SK-N-SH (cell line): ENCODE measurements around the gene CERS6. TPM values are rescaled to one million over a fixed set of nuclear protein-coding genes. Genes with fewer than 3 reads are reported as not detected.
"Not testable (repeated sequence)": the region's sequence is repeated elsewhere in the genome, so short reads cannot be mapped to it uniquely, and the experiment has no call there.

Experiments used
- CTCF ChIA-PET: fragments of 300-600, 350-600 bp; formaldehyde crosslinking; extraction: SDS; loops from one replicate; lab custom pipeline; 2021; lab: Yijun Ruan, JAX
- POLR2A ChIA-PET: fragments of 350-600 bp; sonication (Branson Sonifier 250); formaldehyde crosslinking; extraction: SDS; loops from one replicate; lab custom pipeline; 2020; ENCODE audit warnings: antibody characterized with exemption, inconsistent platforms; lab: Yijun Ruan, JAX
- DNase-seq: peaks from one replicate; pipeline ENCODE4 v3.0.0; 2012
- H2AFZ ChIP-seq: fragments of 200-600 bp; sonication (generic); 2 replicates; pipeline ENCODE4 v1.8.1; 2016; ENCODE audit warnings: antibody characterized with exemption, mild to moderate bottlenecking, low read depth
- H3F3A ChIP-seq: fragments of 200-600 bp; sonication (generic); replicated peaks from 2 replicates; pipeline ENCODE3; 2016; ENCODE audit warnings: antibody characterized with exemption, mild to moderate bottlenecking; ENCODE audit not compliant: insufficient read depth
- H3K27ac ChIP-seq, 2 experiments: fragments of 200-500 bp in 1 of 2; fragments of 200-600 bp in 1 of 2; sonication (Bioruptor generic) in 1 of 2; sonication (generic), shearing (Covaris generic) in 1 of 2; 2 replicates each; pipeline versions ENCODE4 v1.5.1 to v1.6.1; 2014 to 2016; ENCODE audit warnings: low read depth in 2 of 2, inconsistent platforms in 1 of 2, low read length in 1 of 2, mild to moderate bottlenecking in 1 of 2, mixed read lengths in 1 of 2
- H3K27me3 ChIP-seq: fragments of 200-600 bp; sonication (generic), shearing (Covaris generic); 2 replicates; pipeline ENCODE4 v1.6.1; 2016; ENCODE audit warnings: mixed run types; ENCODE audit not compliant: insufficient read depth
- H3K36me3 ChIP-seq, 2 experiments: fragments of 200-500 bp in 1 of 2; fragments of 200-600 bp in 1 of 2; sonication (Bioruptor generic) in 1 of 2; sonication (generic) in 1 of 2; replicated peaks in 1 of 2; 2 replicates each; pipeline versions ENCODE3 to v1.5.1; 2014 to 2016; ENCODE audit warnings: low read length in 1 of 2, mild to moderate bottlenecking in 1 of 2; ENCODE audit not compliant: insufficient read depth in 2 of 2, control insufficient read depth in 1 of 2
- H3K4me1 ChIP-seq, 2 experiments: fragments of 200-500 bp in 1 of 2; fragments of 200-600 bp in 1 of 2; sonication (Bioruptor generic) in 1 of 2; sonication (generic), shearing (Covaris generic) in 1 of 2; 2 replicates each; pipeline versions ENCODE4 v1.5.1 to v1.6.1; 2014 to 2016; ENCODE audit warnings: low read depth in 1 of 2, low read length in 1 of 2, mixed run types in 1 of 2; ENCODE audit not compliant: insufficient read depth in 2 of 2, control insufficient read depth in 1 of 2
- H3K4me2 ChIP-seq: fragments of 200-600 bp; sonication (generic), shearing (Covaris generic); 2 replicates; pipeline ENCODE4 v1.6.1; 2017; ENCODE audit warnings: mixed run types
- H3K4me3 ChIP-seq, 2 experiments: fragments of 200-500 bp in 1 of 2; fragments of 200-600 bp in 1 of 2; sonication (Bioruptor generic) in 1 of 2; sonication (generic), shearing (Covaris generic) in 1 of 2; 2 replicates each; pipeline versions ENCODE4 v1.5.1 to v1.8.1; 2014 to 2016; ENCODE audit warnings: low read depth in 2 of 2, inconsistent platforms in 1 of 2, low read length in 1 of 2, mild to moderate bottlenecking in 1 of 2, mixed read lengths in 1 of 2, moderate library complexity in 1 of 2
- H3K79me2 ChIP-seq: fragments of 200-600 bp; sonication (generic); 2 replicates; pipeline ENCODE4 v1.8.1; 2017; ENCODE audit warnings: mild to moderate bottlenecking; ENCODE audit not compliant: insufficient read depth
- H3K9ac ChIP-seq: fragments of 200-600 bp; sonication (generic); 2 replicates; pipeline ENCODE4 v1.6.1; 2017; ENCODE audit warnings: mixed run types
- H3K9me2 ChIP-seq: fragments of 200-600 bp; sonication (generic); 2 replicates; pipeline ENCODE4 v1.6.1; 2017; ENCODE audit warnings: mixed run types
- H3K9me3 ChIP-seq: fragments of 200-600 bp; sonication (generic); 2 replicates; pipeline ENCODE4 v1.6.1; 2017; ENCODE audit warnings: mixed run types, mild to moderate bottlenecking, moderate library complexity
- H4K20me1 ChIP-seq: fragments of 200-600 bp; sonication (generic); 2 replicates; pipeline ENCODE4 v1.6.1; 2017; ENCODE audit warnings: mild to moderate bottlenecking, mixed run types; ENCODE audit not compliant: insufficient read depth
- ELF1 ChIP-seq: IDR thresholded peaks from 2 replicates; pipeline ENCODE4 v1.4.0; 2012
- EZH2phosphoT487 ChIP-seq: fragments of 200-600 bp; sonication (generic); IDR thresholded peaks from 2 replicates; pipeline ENCODE4 v1.6.1; 2017; ENCODE audit warnings: low read depth, mixed run types, mild to moderate bottlenecking, antibody characterized with exemption, moderate library complexity, borderline replicate concordance
- FOSL2 ChIP-seq: IDR thresholded peaks from 2 replicates; pipeline ENCODE4 v1.4.0; 2012; ENCODE audit warnings: low read depth, mild to moderate bottlenecking, moderate library complexity, borderline replicate concordance
- FOXJ3 ChIP-seq: sonication (generic); formaldehyde crosslinking; IDR thresholded peaks from 2 replicates; pipeline ENCODE4 v1.5.1; 2020; ENCODE audit warnings: mild to moderate bottlenecking, missing genetic modification reagents
- GATA2 ChIP-seq: sonication (generic); formaldehyde crosslinking; IDR thresholded peaks from 2 replicates; pipeline ENCODE4 v1.5.0; 2020; ENCODE audit warnings: mild to moderate bottlenecking, missing genetic modification reagents
- JUND ChIP-seq: IDR thresholded peaks from 2 replicates; pipeline ENCODE4 v1.4.0; 2012
- MEF2A ChIP-seq: IDR thresholded peaks from 2 replicates; pipeline ENCODE4 v1.4.0; 2012; ENCODE audit warnings: low read depth, borderline replicate concordance
- POLR2AphosphoS5 ChIP-seq: IDR thresholded peaks from 2 replicates; pipeline ENCODE4 v1.6.1; 2012; ENCODE audit warnings: low read depth, low read length
- SIN3A ChIP-seq: IDR thresholded peaks from 2 replicates; pipeline ENCODE4 v1.6.1; 2012; ENCODE audit warnings: low read depth, mild to moderate bottlenecking, low read length, moderate library complexity, borderline replicate concordance
- SMC3 ChIP-seq: IDR thresholded peaks from 2 replicates; pipeline ENCODE4 v1.6.1; 2012; ENCODE audit warnings: low read depth, low read length, improper control_type of control experiment
- TEAD4 ChIP-seq: IDR thresholded peaks from 2 replicates; pipeline ENCODE4 v1.4.0; 2012; ENCODE audit warnings: mild to moderate bottlenecking, borderline replicate concordance; ENCODE audit not compliant: insufficient read depth
- WGBS: methylation state at CpG from one replicate; pipeline ENCODE4 v1.1.6; 2017; ENCODE audit warnings: low lambda C conversion rate; 5-methylcytosine and 5-hydroxymethylcytosine counted together
- polyA plus RNA-seq, 3 experiments: library from polyadenylated mRNA; depleted of rRNA; stranded (reverse); fragments of >200 nt; gene quantifications; 2 replicates each; pipeline ENCODE4 v1.2.3, GENCODE V29; 2012
- TF ChIP-seq, protein P1 (sequence below): fragments of 200-600 bp; sonication (generic); IDR thresholded peaks from 2 replicates; pipeline ENCODE4 v1.6.1; 2017; ENCODE audit warnings: antibody characterized with exemption, mild to moderate bottlenecking, moderate library complexity
- TF ChIP-seq, protein P2 (sequence below): IDR thresholded peaks from 2 replicates; pipeline ENCODE4 v1.4.0; 2012; ENCODE audit warnings: low read depth

Gene CERS6
- polyA plus RNA-seq, 1 of the 3 experiments (the other 2 are of a cell fraction): 1.8 TPM

DNA sequence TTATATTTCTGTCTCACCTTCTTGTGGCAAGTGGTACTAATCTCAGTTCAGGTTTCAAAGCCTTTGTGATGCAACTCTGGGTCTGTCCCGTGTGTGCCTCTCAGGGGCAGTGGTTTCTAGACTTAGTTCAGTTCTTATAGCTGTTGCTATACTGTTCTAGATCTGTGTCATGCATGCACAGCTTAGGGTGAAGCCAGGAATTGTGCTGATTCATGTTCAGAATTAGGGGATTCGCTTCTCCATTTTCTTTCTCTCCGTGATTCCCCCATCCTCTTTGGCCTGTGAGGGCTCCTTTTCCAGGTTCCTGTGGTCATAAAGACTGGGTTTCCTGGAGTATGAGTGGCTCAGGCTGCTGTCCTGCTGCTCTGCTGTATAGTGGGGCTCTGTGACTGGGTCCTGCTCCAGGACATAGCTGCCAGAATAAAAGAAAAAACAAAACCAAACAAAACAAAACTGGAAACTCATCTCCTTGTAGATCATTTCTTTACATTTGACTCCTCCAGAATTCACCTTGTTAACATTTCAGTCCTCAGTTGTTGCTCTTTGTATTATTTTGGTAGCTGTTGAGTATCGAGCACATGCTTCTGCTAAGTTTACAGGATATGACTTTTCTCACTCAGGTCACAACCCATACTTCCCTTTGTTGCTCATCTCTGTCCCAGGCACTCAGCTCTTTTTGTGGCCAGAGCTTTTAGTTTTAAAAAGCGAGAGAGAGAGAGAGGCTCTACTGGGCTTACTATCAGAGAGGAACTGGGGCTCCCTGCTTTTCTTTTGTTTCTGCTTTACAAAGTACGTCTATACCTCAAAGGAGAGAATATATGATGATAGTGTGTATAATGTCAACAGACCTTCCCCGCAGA lies 34.2 kb downstream of the CERS6 start:
- DNase-seq: no peak
- Histone ChIP-seq H3K9me2 (no peaks in the 10 kb centered on the region), H4K20me1 (no peaks in the 10 kb centered on the region), H3K4me1 (peaks cover 0 to 10% of the 10 kb centered on the region in 2 experiments; a peak in 3 of 4 replicates), H3K27ac (0 out of 4 replicates have a peak overlapping the region, but pooled peaks of 1 of the 2 experiments have one; percentile 4), H3K27me3 (no peaks in the 10 kb centered on the region), H3K36me3 (no peaks in the 10 kb centered on the region), H3F3A (no peaks in the 10 kb centered on the region), H2AFZ (0 out of 2 replicates have a peak overlapping the region, but pooled peaks have one; percentile 65), H3K9me3 (no peaks in the 10 kb centered on the region; the same call in 1 of the 2 replicates), H3K4me2 (no peak overlapping the region), H3K4me3 (no peak overlapping the region), H3K9ac (no peak overlapping the region)
- 80% methylated on average over 7 of the region's 7 CpGs for WGBS
- CTCF ChIA-PET: no interaction called here
- POLR2A ChIA-PET: no interaction called here
- no peak for TF ChIP-seq TEAD4
- TF ChIP-seq, protein P1, sequence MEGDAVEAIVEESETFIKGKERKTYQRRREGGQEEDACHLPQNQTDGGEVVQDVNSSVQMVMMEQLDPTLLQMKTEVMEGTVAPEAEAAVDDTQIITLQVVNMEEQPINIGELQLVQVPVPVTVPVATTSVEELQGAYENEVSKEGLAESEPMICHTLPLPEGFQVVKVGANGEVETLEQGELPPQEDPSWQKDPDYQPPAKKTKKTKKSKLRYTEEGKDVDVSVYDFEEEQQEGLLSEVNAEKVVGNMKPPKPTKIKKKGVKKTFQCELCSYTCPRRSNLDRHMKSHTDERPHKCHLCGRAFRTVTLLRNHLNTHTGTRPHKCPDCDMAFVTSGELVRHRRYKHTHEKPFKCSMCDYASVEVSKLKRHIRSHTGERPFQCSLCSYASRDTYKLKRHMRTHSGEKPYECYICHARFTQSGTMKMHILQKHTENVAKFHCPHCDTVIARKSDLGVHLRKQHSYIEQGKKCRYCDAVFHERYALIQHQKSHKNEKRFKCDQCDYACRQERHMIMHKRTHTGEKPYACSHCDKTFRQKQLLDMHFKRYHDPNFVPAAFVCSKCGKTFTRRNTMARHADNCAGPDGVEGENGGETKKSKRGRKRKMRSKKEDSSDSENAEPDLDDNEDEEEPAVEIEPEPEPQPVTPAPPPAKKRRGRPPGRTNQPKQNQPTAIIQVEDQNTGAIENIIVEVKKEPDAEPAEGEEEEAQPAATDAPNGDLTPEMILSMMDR: no peak
- TF ChIP-seq, protein P2, sequence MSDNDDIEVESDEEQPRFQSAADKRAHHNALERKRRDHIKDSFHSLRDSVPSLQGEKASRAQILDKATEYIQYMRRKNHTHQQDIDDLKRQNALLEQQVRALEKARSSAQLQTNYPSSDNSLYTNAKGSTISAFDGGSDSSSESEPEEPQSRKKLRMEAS: no peak
- no peak for TF ChIP-seq MEF2A
- no peak for TF ChIP-seq FOSL2
- TF ChIP-seq SMC3: no peak
- no peak for TF ChIP-seq GATA2 (CRISPR knock-in tag)
- TF ChIP-seq, all 33 proteins: peak for 0
- H3K79me2 ChIP-seq: no peaks in the 10 kb centered on the region

DNA sequence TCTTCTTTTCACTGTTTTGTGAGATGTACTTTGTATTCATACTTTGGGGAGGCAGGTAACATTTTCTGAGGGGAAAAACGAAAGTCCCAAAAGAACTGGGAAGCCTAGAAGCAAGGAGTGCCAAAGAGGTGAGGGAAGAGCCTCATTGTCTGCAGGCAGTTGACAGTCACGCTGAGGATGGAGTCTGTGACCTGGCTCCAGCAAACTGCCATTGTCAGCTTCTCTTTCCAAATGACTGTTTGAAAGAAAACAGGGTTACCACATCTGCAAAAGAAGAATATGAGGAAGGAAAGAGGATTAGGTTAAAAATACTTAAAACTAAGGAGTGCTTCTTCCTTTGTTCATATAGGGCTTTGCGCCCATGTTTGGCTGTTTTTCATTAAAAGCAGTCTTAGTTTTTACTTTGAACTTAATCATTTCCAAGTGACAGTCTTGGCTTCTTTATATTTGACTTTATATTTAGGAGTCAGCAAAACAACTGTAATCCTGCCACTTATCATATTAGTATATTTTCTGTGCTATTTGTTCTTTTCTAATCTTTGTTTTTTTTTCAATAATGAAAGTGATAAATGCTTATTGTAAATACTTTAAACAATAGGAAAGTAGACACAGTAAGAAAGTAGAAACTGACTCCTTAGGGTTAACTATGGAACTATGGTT lies 35.0 kb downstream of the CERS6 start:
- H3K4me2 ChIP-seq: no peak overlapping the region
- H3K9me2 ChIP-seq: no peaks in the 10 kb centered on the region
- H3K9ac ChIP-seq: no peak overlapping the region
- H2AFZ ChIP-seq: no peak overlapping the region
- no peaks in the 10 kb centered on the region for H4K20me1 ChIP-seq
- H3K27ac ChIP-seq: peak overlapping the region in 1 of 2 experiments; percentile 19; a peak in 1 of 4 replicates
- H3K79me2 ChIP-seq: no peaks in the 10 kb centered on the region
- H3K4me3 ChIP-seq: no peak overlapping the region
- DNase-seq: no peak
- no peaks in the 10 kb centered on the region for H3K36me3 ChIP-seq
- 66% methylated on average over 3 of the region's 3 CpGs for WGBS
- no peaks in the 10 kb centered on the region for H3K27me3 ChIP-seq
- no peaks in the 10 kb centered on the region for H3F3A ChIP-seq
- H3K4me1 ChIP-seq: peaks cover 0 to 10% of the 10 kb centered on the region in 2 experiments; a peak in 3 of 4 replicates
- H3K9me3 ChIP-seq: no peaks in the 10 kb centered on the region; the same call in 1 of the 2 replicates
- CTCF ChIA-PET: interaction anchor here (1.0 kb wide), 1 partner anchor 9 kb away, joined by 4 read pairs; no protein-coding TSS in a partner anchor
- POLR2A ChIA-PET: no interaction called here
- TF ChIP-seq SIN3A (no peak), ELF1 (no peak), EZH2phosphoT487 (no peak), JUND (no peak), MEF2A (no peak), FOSL2 (no peak), FOXJ3 (no peak), POLR2AphosphoS5 (no peak)
- TF ChIP-seq, protein P1: no peak

DNA sequence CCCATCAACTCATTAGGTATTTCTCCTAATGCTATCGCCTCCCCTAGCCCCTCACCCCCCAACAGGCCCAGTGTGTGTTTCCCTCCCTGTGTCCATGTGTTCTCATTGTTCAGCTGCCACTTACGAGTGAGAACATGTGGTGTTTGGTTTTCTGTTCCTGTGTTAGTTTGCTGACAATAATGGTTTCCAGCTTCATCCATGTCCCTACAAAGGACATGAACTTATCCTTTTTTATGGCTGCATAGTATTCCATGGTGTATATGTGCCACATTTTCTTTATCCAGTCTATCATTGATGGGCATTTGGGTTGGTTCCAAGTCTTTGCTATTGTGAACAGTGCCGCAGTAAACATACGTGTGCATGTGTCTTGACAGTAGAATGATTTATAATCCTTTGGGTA lies 35.7 kb downstream of the CERS6 start:
- 96% methylated on average over 4 of the region's 4 CpGs for WGBS
- H3K27ac ChIP-seq, POLR2A ChIA-PET, H4K20me1 ChIP-seq, H3K4me3 ChIP-seq, H3F3A ChIP-seq, H3K9me2 ChIP-seq, H3K9me3 ChIP-seq, H3K4me2 ChIP-seq, H3K36me3 ChIP-seq, H3K9ac ChIP-seq, H3K27me3 ChIP-seq, DNase-seq, H2AFZ ChIP-seq, H3K79me2 ChIP-seq: not testable (repeated sequence)
- CTCF ChIA-PET: interaction anchor here (1.0 kb wide), 1 partner anchor 10 kb away, joined by 4 read pairs; no protein-coding TSS in a partner anchor
- H3K4me1 ChIP-seq: peaks cover 0 to 10% of the 10 kb centered on the region in 2 experiments; a peak in 3 of 4 replicates
